DND-41 (cell line): ENCODE data around the gene INA.

Experiments
- CTCF ChIP-seq: IDR thresholded peaks from 2 replicates; pipeline ENCODE4 v1.5.1; 2012; ENCODE audit warnings: borderline replicate concordance, low read length, moderate library complexity, mild to moderate bottlenecking; ENCODE audit not compliant: poor library complexity, severe bottlenecking; ENCODE audit errors: extremely low read depth
- EZH2 ChIP-seq: IDR thresholded peaks from 3 replicates; pipeline ENCODE4 v1.6.1; 2012; ENCODE audit warnings: borderline replicate concordance, low read depth, mild to moderate bottlenecking, moderate library complexity, low read length, inconsistent platforms; ENCODE audit not compliant: severe bottlenecking

GRCh38 chr10:103316087-103316486, 39.1 kb downstream of the INA start:
- TF ChIP-seq CTCF (no peak), EZH2 (no peak)
